ENCODE data around the gene SCAF11. TPM values are rescaled to one million over a fixed set of nuclear protein-coding genes. Genes with fewer than 3 reads are reported as not detected.

The SCAF11 gene
- total RNA-seq, 1 donor from 2014 or later = 90.7 TPM

- TF ChIP-seq, protein P1, sequence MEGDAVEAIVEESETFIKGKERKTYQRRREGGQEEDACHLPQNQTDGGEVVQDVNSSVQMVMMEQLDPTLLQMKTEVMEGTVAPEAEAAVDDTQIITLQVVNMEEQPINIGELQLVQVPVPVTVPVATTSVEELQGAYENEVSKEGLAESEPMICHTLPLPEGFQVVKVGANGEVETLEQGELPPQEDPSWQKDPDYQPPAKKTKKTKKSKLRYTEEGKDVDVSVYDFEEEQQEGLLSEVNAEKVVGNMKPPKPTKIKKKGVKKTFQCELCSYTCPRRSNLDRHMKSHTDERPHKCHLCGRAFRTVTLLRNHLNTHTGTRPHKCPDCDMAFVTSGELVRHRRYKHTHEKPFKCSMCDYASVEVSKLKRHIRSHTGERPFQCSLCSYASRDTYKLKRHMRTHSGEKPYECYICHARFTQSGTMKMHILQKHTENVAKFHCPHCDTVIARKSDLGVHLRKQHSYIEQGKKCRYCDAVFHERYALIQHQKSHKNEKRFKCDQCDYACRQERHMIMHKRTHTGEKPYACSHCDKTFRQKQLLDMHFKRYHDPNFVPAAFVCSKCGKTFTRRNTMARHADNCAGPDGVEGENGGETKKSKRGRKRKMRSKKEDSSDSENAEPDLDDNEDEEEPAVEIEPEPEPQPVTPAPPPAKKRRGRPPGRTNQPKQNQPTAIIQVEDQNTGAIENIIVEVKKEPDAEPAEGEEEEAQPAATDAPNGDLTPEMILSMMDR (IDR thresholded peaks at IDR 0.05; ENCODE audit: borderline replicate concordance) = peak; percentile 11
- intact Hi-C loops (cut with micrococcal nuclease) = no loop called here
- peaks cover 78% of the 10 kb centered on the region for H3K4me1 ChIP-seq
Measured at GRCh38 chr12:45989721-45990467, 480 bp downstream of the SCAF11 start.

DNA sequence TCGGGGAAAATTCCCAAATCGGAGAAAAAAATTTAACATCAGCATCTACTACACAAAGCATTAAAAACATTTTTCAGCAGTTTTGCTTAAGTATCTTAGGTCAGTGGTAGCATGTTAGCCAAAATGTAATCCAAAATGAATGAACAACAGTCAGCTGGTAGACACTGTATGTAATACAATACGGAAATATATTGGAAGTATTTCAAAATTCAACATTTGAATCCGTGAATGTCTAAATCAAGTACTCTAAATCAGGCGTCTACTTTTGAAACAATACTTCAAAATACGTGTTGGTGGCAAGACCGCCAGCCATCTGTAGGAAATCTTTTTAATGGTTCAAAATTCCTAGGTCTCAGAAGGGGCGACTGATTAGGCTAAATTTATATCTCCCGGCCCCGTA, 1.1 kb downstream of the SCAF11 start:
- no peak for DNase-seq

More at GRCh38 chr12:45989721-45990467, 480 bp downstream of the SCAF11 start:
- DNase-seq = peak; percentile 75
- H3K36me3 ChIP-seq = no peaks in the 10 kb centered on the region
- peak overlapping the region; percentile 93 for H3K4me3 ChIP-seq
- H3K9me3 ChIP-seq (replicated peaks) = no peaks in the 10 kb centered on the region
- no peaks in the 10 kb centered on the region for H3K27me3 ChIP-seq (ENCODE audit: low read depth)
- peak overlapping the region; percentile 99 for H3K27ac ChIP-seq (replicated peaks)

DNA sequence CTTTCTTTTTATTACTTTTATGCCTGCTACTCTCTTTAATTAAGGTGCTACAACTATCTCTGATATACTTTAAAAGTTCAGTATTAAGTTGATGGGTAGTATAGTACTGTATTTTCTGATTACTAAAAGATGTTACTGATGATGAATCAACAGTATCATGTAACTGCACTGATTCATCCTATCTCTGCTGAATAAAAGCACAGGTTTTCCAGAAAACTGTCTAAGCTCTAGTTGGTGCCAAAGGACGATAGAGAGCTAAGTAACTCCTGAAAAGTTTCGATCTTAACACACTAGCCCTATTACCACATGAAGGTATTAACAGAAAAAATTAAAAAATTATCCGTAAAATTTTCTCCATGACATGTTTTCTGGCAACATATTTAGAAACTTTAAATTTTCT, 2.1 kb downstream of the SCAF11 start:
- TF ChIP-seq, protein P1 (IDR thresholded peaks at IDR 0.05; ENCODE audit: borderline replicate concordance) = no peak
- Histone ChIP-seq H3K9me3 (replicated peaks) (no peaks in the 10 kb centered on the region), H3K4me1 (peaks cover 92% of the 10 kb centered on the region), H3K27ac (replicated peaks) (peak overlapping the region; percentile 99), H3K36me3 (no peaks in the 10 kb centered on the region), H3K4me3 (peak overlapping the region; percentile 93), H3K27me3 (ENCODE audit: low read depth) (no peaks in the 10 kb centered on the region)
- intact Hi-C loops (cut with micrococcal nuclease) = no loop called here
- DNase-seq = no peak

More for the DNA sequence above, 1.1 kb downstream of the SCAF11 start:
- no peaks in the 10 kb centered on the region for H3K36me3 ChIP-seq
- H3K27ac ChIP-seq (replicated peaks) = peak overlapping the region; percentile 99
- H3K9me3 ChIP-seq (replicated peaks) = no peaks in the 10 kb centered on the region
- intact Hi-C loops (cut with micrococcal nuclease) = no loop called here
- TF ChIP-seq, protein P1 (IDR thresholded peaks at IDR 0.05; ENCODE audit: borderline replicate concordance) = no peak
- H3K4me1 ChIP-seq = peaks cover 84% of the 10 kb centered on the region
- no peaks in the 10 kb centered on the region for H3K27me3 ChIP-seq (ENCODE audit: low read depth)
- peak overlapping the region; percentile 93 for H3K4me3 ChIP-seq

DNA sequence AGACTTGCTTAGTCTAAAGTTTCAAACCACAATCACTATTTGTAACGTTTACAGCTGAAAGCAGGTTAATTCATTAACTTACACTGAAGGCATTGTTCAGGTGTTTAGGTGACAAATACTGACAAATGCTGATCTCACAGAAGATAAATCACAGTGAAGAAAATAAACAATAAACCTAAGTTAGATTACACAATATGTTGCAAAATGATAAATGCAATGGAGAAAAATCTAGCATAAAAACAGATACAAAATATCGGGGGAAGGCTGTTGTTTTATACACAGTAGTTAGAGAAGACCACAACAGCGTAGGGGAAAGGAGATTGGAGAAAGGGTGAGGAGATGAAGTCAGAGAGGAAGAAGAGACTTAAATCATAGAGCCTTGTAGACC, 3.0 kb downstream of the SCAF11 start:
- Histone ChIP-seq H3K27ac (replicated peaks) (peak overlapping the region; percentile 99), H3K4me3 (peak overlapping the region; percentile 93)

GRCh38 chr12:45986641-45987339, 3.6 kb downstream of the SCAF11 start:
- TF ChIP-seq, protein P1 (IDR thresholded peaks at IDR 0.05; ENCODE audit: borderline replicate concordance) = no peak
- H3K27ac ChIP-seq (replicated peaks) = peak overlapping the region; percentile 99
- H3K4me1 ChIP-seq = peaks cover 93% of the 10 kb centered on the region
- no peak for DNase-seq
- peak overlapping the region; percentile 93 for H3K4me3 ChIP-seq
- H3K36me3 ChIP-seq = no peaks in the 10 kb centered on the region
- intact Hi-C loops (cut with micrococcal nuclease) = no loop called here
- no peaks in the 10 kb centered on the region for H3K27me3 ChIP-seq (ENCODE audit: low read depth)
- no peaks in the 10 kb centered on the region for H3K9me3 ChIP-seq (replicated peaks)

More for the DNA sequence above, 3.0 kb downstream of the SCAF11 start:
- H3K4me1 ChIP-seq = peaks cover 93% of the 10 kb centered on the region
- TF ChIP-seq, protein P1 (IDR thresholded peaks at IDR 0.05; ENCODE audit: borderline replicate concordance) = no peak
- intact Hi-C loops (cut with micrococcal nuclease) = no loop called here
- no peaks in the 10 kb centered on the region for H3K36me3 ChIP-seq
- no peaks in the 10 kb centered on the region for H3K9me3 ChIP-seq (replicated peaks)
- H3K27me3 ChIP-seq (ENCODE audit: low read depth) = no peaks in the 10 kb centered on the region
- no peak for DNase-seq

Data from left ventricle myocardium inferior (tissue), 1 donor.